SK-N-SH (cell line): ENCODE data around the gene IMPA2. TPM values are rescaled to one million over a fixed set of nuclear protein-coding genes. Genes with fewer than 3 reads are reported as not detected.

Experiments
- CTCF ChIA-PET: fragments of 300-600, 350-600 bp; formaldehyde crosslinking; extraction: SDS; loops from one replicate; lab custom pipeline; 2021; lab: Yijun Ruan, JAX
- POLR2A ChIA-PET: fragments of 350-600 bp; sonication (Branson Sonifier 250); formaldehyde crosslinking; extraction: SDS; loops from one replicate; lab custom pipeline; 2020; ENCODE audit warnings: antibody characterized with exemption, inconsistent platforms; lab: Yijun Ruan, JAX
- DNase-seq: peaks from one replicate; pipeline ENCODE4 v3.0.0; 2012
- H2AFZ ChIP-seq: fragments of 200-600 bp; sonication (generic); 2 replicates; pipeline ENCODE4 v1.8.1; 2016; ENCODE audit warnings: antibody characterized with exemption, mild to moderate bottlenecking, low read depth
- H3F3A ChIP-seq: fragments of 200-600 bp; sonication (generic); replicated peaks from 2 replicates; pipeline ENCODE3; 2016; ENCODE audit warnings: antibody characterized with exemption, mild to moderate bottlenecking; ENCODE audit not compliant: insufficient read depth
- H3K27ac ChIP-seq, 2 experiments: fragments of 200-500 bp in 1 of 2; fragments of 200-600 bp in 1 of 2; sonication (Bioruptor generic) in 1 of 2; sonication (generic), shearing (Covaris generic) in 1 of 2; 2 replicates each; pipeline versions ENCODE4 v1.5.1 to v1.6.1; 2014 to 2016; ENCODE audit warnings: low read depth in 2 of 2, inconsistent platforms in 1 of 2, low read length in 1 of 2, mild to moderate bottlenecking in 1 of 2, mixed read lengths in 1 of 2
- H3K27me3 ChIP-seq: fragments of 200-600 bp; sonication (generic), shearing (Covaris generic); 2 replicates; pipeline ENCODE4 v1.6.1; 2016; ENCODE audit warnings: mixed run types; ENCODE audit not compliant: insufficient read depth
- H3K36me3 ChIP-seq, 2 experiments: fragments of 200-500 bp in 1 of 2; fragments of 200-600 bp in 1 of 2; sonication (Bioruptor generic) in 1 of 2; sonication (generic) in 1 of 2; replicated peaks in 1 of 2; 2 replicates each; pipeline versions ENCODE3 to v1.5.1; 2014 to 2016; ENCODE audit warnings: low read length in 1 of 2, mild to moderate bottlenecking in 1 of 2; ENCODE audit not compliant: insufficient read depth in 2 of 2, control insufficient read depth in 1 of 2
- H3K4me1 ChIP-seq, 2 experiments: fragments of 200-500 bp in 1 of 2; fragments of 200-600 bp in 1 of 2; sonication (Bioruptor generic) in 1 of 2; sonication (generic), shearing (Covaris generic) in 1 of 2; 2 replicates each; pipeline versions ENCODE4 v1.5.1 to v1.6.1; 2014 to 2016; ENCODE audit warnings: low read depth in 1 of 2, low read length in 1 of 2, mixed run types in 1 of 2; ENCODE audit not compliant: insufficient read depth in 2 of 2, control insufficient read depth in 1 of 2
- H3K4me2 ChIP-seq: fragments of 200-600 bp; sonication (generic), shearing (Covaris generic); 2 replicates; pipeline ENCODE4 v1.6.1; 2017; ENCODE audit warnings: mixed run types
- H3K4me3 ChIP-seq, 2 experiments: fragments of 200-500 bp in 1 of 2; fragments of 200-600 bp in 1 of 2; sonication (Bioruptor generic) in 1 of 2; sonication (generic), shearing (Covaris generic) in 1 of 2; 2 replicates each; pipeline versions ENCODE4 v1.5.1 to v1.8.1; 2014 to 2016; ENCODE audit warnings: low read depth in 2 of 2, inconsistent platforms in 1 of 2, low read length in 1 of 2, mild to moderate bottlenecking in 1 of 2, mixed read lengths in 1 of 2, moderate library complexity in 1 of 2
- H3K79me2 ChIP-seq: fragments of 200-600 bp; sonication (generic); 2 replicates; pipeline ENCODE4 v1.8.1; 2017; ENCODE audit warnings: mild to moderate bottlenecking; ENCODE audit not compliant: insufficient read depth
- H3K9ac ChIP-seq: fragments of 200-600 bp; sonication (generic); 2 replicates; pipeline ENCODE4 v1.6.1; 2017; ENCODE audit warnings: mixed run types
- H3K9me2 ChIP-seq: fragments of 200-600 bp; sonication (generic); 2 replicates; pipeline ENCODE4 v1.6.1; 2017; ENCODE audit warnings: mixed run types
- H3K9me3 ChIP-seq: fragments of 200-600 bp; sonication (generic); 2 replicates; pipeline ENCODE4 v1.6.1; 2017; ENCODE audit warnings: mixed run types, mild to moderate bottlenecking, moderate library complexity
- H4K20me1 ChIP-seq: fragments of 200-600 bp; sonication (generic); 2 replicates; pipeline ENCODE4 v1.6.1; 2017; ENCODE audit warnings: mild to moderate bottlenecking, mixed run types; ENCODE audit not compliant: insufficient read depth
- CHD2 ChIP-seq: fragments of 150-350 bp; IDR thresholded peaks from 2 replicates; pipeline ENCODE4 v1.6.1; 2018; ENCODE audit warnings: low read length; ENCODE audit not compliant: partially characterized antibody
- EZH2phosphoT487 ChIP-seq: fragments of 200-600 bp; sonication (generic); IDR thresholded peaks from 2 replicates; pipeline ENCODE4 v1.6.1; 2017; ENCODE audit warnings: low read depth, mixed run types, mild to moderate bottlenecking, antibody characterized with exemption, moderate library complexity, borderline replicate concordance
- FOSL2 ChIP-seq: IDR thresholded peaks from 2 replicates; pipeline ENCODE4 v1.4.0; 2012; ENCODE audit warnings: low read depth, mild to moderate bottlenecking, moderate library complexity, borderline replicate concordance
- FOXM1 ChIP-seq: IDR thresholded peaks from 2 replicates; pipeline ENCODE4 v1.4.0; 2012; ENCODE audit warnings: low read depth, mild to moderate bottlenecking
- MEF2A ChIP-seq: IDR thresholded peaks from 2 replicates; pipeline ENCODE4 v1.4.0; 2012; ENCODE audit warnings: low read depth, borderline replicate concordance
- NRF1 ChIP-seq: IDR thresholded peaks from 2 replicates; pipeline ENCODE4 v1.6.1; 2012; ENCODE audit warnings: low read depth, mild to moderate bottlenecking, low read length
- POLR2AphosphoS5 ChIP-seq: IDR thresholded peaks from 2 replicates; pipeline ENCODE4 v1.6.1; 2012; ENCODE audit warnings: low read depth, low read length
- REST ChIP-seq: IDR thresholded peaks from 2 replicates; pipeline ENCODE4 v1.6.1; 2012; ENCODE audit warnings: mild to moderate bottlenecking, low read depth, low read length, moderate library complexity
- TCF12 ChIP-seq: IDR thresholded peaks from 2 replicates; pipeline ENCODE4 v1.4.0; 2012
- YY1 ChIP-seq: IDR thresholded peaks from 2 replicates; pipeline ENCODE4 v1.4.0; 2012; ENCODE audit warnings: low read depth, mild to moderate bottlenecking
- WGBS: methylation state at CpG from one replicate; pipeline ENCODE4 v1.1.6; 2017; ENCODE audit warnings: low lambda C conversion rate; 5-methylcytosine and 5-hydroxymethylcytosine counted together
- polyA plus RNA-seq, 3 experiments: library from polyadenylated mRNA; depleted of rRNA; stranded (reverse); fragments of >200 nt; gene quantifications; 2 replicates each; pipeline ENCODE4 v1.2.3, GENCODE V29; 2012

IMPA2 gene
- polyA plus RNA-seq, 1 of the 3 experiments (the other 2 are of a cell fraction) = 0.18 TPM

DNA sequence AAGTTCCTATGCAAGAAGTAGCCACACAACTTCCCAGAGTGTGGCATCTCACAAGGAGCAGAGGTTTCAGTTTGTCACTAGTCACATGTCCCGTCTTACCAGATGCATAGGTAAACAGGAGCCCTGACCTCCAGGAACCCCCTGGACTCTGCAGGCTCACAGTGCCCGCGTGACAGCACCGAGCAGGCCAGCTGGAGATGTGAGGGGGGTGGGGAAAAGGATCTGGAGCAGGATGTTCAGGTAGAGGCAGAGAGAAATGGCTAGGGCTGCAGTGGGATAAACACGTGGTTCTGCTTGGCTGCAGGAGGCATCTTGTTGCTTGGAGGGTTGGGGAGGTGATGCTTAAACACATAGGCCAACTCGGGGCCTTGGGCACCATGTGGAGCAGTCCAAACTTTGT, 54.2 kb downstream of the IMPA2 start:
- Histone ChIP-seq H3K9me3 (no peaks in the 10 kb centered on the region), H3K9me2 (no peaks in the 10 kb centered on the region), H3K36me3 (no peaks in the 10 kb centered on the region), H3K27ac (no peak overlapping the region)
- CTCF ChIA-PET = interaction anchor here (2.1 to 6.2 kb wide), 2 partner anchors 97 to 303 kb away, joined by 5 to 117 read pairs; no protein-coding TSS in a partner anchor
- 4% methylated on average over 5 of the region's 6 CpGs for WGBS
- POLR2A ChIA-PET = no interaction called here
- no peak for TF ChIP-seq CHD2
- no peak for TF ChIP-seq NRF1
- TF ChIP-seq POLR2AphosphoS5 = no peak
- no peak for TF ChIP-seq REST
- no peak for TF ChIP-seq YY1
- TF ChIP-seq, all 33 proteins: peak for 0
- H3K4me2 ChIP-seq = no peak overlapping the region
- no peaks in the 10 kb centered on the region for H3K79me2 ChIP-seq
- H4K20me1 ChIP-seq = no peaks in the 10 kb centered on the region
- no peak for DNase-seq
- no peak overlapping the region for H3K9ac ChIP-seq
- peaks cover 0 to 2% of the 10 kb centered on the region in 2 experiments; a peak in 1 of 4 replicates for H3K4me1 ChIP-seq
- peaks cover 79% of the 10 kb centered on the region for H3K27me3 ChIP-seq
- no peaks in the 10 kb centered on the region for H3F3A ChIP-seq
- no peak overlapping the region for H2AFZ ChIP-seq
- no peak overlapping the region for H3K4me3 ChIP-seq

GRCh38 chr18:12036201-12036751, 55.0 kb downstream of the IMPA2 start:
- H3K9me2 ChIP-seq = no peaks in the 10 kb centered on the region
- no peaks in the 10 kb centered on the region for H3F3A ChIP-seq
- H3K4me3 ChIP-seq = no peak overlapping the region
- no peak overlapping the region for H3K4me2 ChIP-seq
- H3K4me1 ChIP-seq = peaks cover 0 to 2% of the 10 kb centered on the region in 2 experiments; a peak in 1 of 4 replicates
- no peak overlapping the region for H3K27ac ChIP-seq
- CTCF ChIA-PET = interaction anchor here (0.6 to 6.2 kb wide), 4 partner anchors 97 to 325 kb away, joined by 3 to 117 read pairs (median 4); no protein-coding TSS in a partner anchor
- no peak overlapping the region for H3K9ac ChIP-seq
- no peak for DNase-seq
- WGBS = 10% methylated on average over 2 of the region's 9 CpGs
- no peaks in the 10 kb centered on the region for H3K9me3 ChIP-seq
- H3K79me2 ChIP-seq = no peaks in the 10 kb centered on the region
- H3K36me3 ChIP-seq = no peaks in the 10 kb centered on the region
- peaks cover 71% of the 10 kb centered on the region for H3K27me3 ChIP-seq
- TF ChIP-seq MEF2A = no peak
- no peak for TF ChIP-seq EZH2phosphoT487
- TF ChIP-seq FOSL2 = no peak
- no peak for TF ChIP-seq TCF12
- no peak for TF ChIP-seq FOXM1
- no peak for TF ChIP-seq NRF1
- H2AFZ ChIP-seq = no peak overlapping the region
- H4K20me1 ChIP-seq = no peaks in the 10 kb centered on the region
- POLR2A ChIA-PET = no interaction called here
